Activated naive CD4-positive, alpha-beta T cell treated with anti-CD3 and anti-CD28 coated beads for 36 hours (primary cell): Measurements from ENCODE around the gene TOMT. TPM values are rescaled to one million over a fixed set of nuclear protein-coding genes. Genes with fewer than 3 reads are reported as not detected.

ENCODE experiments used
- CTCF ChIA-PET: fragments of 350-600 bp; sonication (Branson Sonifier 250); formaldehyde crosslinking; loops from one replicate; lab custom pipeline; 2021; ENCODE audit warnings: antibody characterized with exemption; lab: Charles Lee
- DNase-seq: peaks from one replicate; pipeline ENCODE4 v3.0.0-alpha.2; 2020
- H3K27ac Mint-ChIP-seq: one replicate; pipeline ENCODE4 v1.8.0; 2021; ENCODE audit warnings: mild to moderate bottlenecking, mixed read lengths
- H3K27me3 Mint-ChIP-seq: one replicate; pipeline ENCODE4 v1.8.0; 2021; ENCODE audit warnings: low read depth, mixed read lengths
- H3K36me3 Mint-ChIP-seq: one replicate; pipeline ENCODE4 v1.8.0; 2021; ENCODE audit warnings: low read depth, mixed read lengths
- H3K4me1 Mint-ChIP-seq: one replicate; pipeline ENCODE4 v1.8.0; 2021; ENCODE audit warnings: low read depth, mixed read lengths
- H3K4me3 Mint-ChIP-seq: one replicate; pipeline ENCODE4 v1.8.0; 2021; ENCODE audit warnings: mild to moderate bottlenecking, moderate library complexity, mixed read lengths
- H3K9me3 Mint-ChIP-seq: one replicate; pipeline ENCODE4 v1.8.0; 2021; ENCODE audit warnings: mixed read lengths
- intact Hi-C: fragments of 100-400 bp; cut with micrococcal nuclease; formaldehyde crosslinking; loops from one replicate; pipeline ENCODE4 v1.15.1; 2023
- total RNA-seq, 2 experiments: library from RNA; stranded (reverse); gene quantifications; one replicate each; pipeline ENCODE4 v1.2.3, GENCODE V29; 2021

TOMT gene
- total RNA-seq, 2 experiments from 2014 or later = not detected

DNA sequence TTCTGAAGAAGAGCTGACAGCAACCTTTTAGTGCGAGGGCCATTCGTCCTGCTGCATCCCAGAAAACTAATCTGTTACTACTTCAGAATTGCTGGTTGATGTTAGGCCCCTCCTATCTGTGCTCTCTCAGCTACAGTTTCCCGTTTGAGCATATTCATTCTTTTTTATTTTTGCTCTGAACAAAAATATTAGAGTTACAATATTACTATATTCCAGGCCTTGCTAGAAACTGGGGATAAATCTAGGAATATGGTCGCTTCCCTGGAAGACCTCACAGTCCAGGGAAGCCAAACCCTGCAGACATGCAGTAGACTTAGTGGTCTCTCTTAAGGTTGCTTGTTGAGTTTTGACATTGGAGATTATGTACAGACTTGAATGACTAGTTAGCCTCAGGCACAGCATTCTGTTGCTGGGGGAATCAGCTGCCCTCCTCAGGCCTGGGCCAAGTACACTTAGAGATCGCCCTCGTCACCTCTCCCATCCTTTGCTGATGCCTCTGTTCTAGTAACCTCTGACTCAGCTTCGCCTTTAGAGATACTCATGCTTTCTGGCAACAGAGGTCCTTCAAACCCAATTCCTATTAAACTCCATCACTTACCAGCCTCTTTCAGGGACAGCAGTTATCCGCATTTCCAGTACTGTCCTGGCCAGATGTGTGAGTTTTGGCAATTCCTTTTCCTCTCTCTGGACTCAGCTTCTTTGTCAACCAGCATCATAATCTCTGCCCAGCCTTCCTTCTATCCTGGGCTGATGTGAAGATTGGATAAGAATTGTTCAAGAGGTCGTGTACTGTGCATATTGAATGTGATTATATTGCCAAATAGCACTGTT, 7.5 kb downstream of the TOMT start:
- Mint-ChIP-seq H3K4me3 (peak overlapping the region; percentile 85), H3K27me3 (no peaks in the 10 kb centered on the region), H3K27ac (peak overlapping the region; percentile 97), H3K36me3 (peaks cover 2% of the 10 kb centered on the region), H3K9me3 (no peaks in the 10 kb centered on the region), H3K4me1 (peaks cover 12% of the 10 kb centered on the region)
- DNase-seq = peak; percentile 19
- CTCF ChIA-PET = interaction anchor here (1.2 kb wide), 1 partner anchor 700 kb away, joined by 3 read pairs; no protein-coding TSS in a partner anchor
- intact Hi-C loops = loop anchor here (1.0 to 2.0 kb wide), 8 partner anchors 10 to 660 kb away; partner anchors contain the start of genes CLPB, LAMTOR1, LRRC51 and NADSYN1

- H3K4me1 Mint-ChIP-seq = peaks cover 12% of the 10 kb centered on the region
- H3K27me3 Mint-ChIP-seq = no peaks in the 10 kb centered on the region
- H3K4me3 Mint-ChIP-seq = no peak overlapping the region
- intact Hi-C loops = no loop called here
- no peak for DNase-seq
- H3K9me3 Mint-ChIP-seq = no peaks in the 10 kb centered on the region
- H3K27ac Mint-ChIP-seq = no peak overlapping the region
- CTCF ChIA-PET = no interaction called here
- H3K36me3 Mint-ChIP-seq = peaks cover 2% of the 10 kb centered on the region
These were observed 8.8 kb downstream of the TOMT start for GRCh38 chr11:72114570-72114969.

DNA sequence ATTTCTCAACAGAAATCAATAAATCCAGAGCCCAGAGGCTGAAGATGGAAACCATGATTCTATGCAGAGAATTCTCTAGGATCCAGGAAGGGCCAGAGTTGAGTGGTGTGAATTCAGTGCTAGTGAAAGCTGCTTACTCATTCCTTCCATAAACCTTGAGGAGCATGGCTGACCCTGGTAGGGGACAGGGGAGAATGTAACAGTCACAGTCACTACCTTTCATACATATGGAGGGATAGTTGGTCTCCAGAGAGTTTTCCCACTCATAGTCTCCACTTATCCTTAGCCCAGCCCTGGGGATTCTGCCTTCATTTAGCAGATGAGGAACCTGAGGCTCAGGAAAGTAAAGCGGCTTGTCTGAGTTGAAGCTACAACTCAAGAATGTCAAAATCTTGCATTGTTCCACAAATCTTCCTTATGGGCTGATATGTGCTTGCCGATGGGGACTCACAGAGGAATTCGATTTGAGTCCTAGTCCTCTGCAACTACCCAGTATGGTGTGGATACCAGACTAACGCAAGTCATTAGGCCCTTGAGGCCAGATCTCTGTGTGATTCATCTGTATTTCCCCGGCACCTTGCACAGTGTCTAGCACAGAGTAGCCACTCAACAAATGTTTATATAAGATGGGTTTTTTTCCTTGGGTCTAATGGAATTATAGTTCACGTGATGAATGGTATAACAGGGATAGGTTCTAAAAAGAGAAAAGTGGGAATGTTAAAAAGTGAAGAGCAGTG, 10.5 kb downstream of the TOMT start:
- Mint-ChIP-seq H3K9me3 (no peaks in the 10 kb centered on the region), H3K4me3 (no peak overlapping the region), H3K27me3 (no peaks in the 10 kb centered on the region), H3K36me3 (no peaks in the 10 kb centered on the region), H3K27ac (no peak overlapping the region), H3K4me1 (peaks cover 9% of the 10 kb centered on the region)
- CTCF ChIA-PET = no interaction called here
- intact Hi-C loops = no loop called here
- no peak for DNase-seq

DNA sequence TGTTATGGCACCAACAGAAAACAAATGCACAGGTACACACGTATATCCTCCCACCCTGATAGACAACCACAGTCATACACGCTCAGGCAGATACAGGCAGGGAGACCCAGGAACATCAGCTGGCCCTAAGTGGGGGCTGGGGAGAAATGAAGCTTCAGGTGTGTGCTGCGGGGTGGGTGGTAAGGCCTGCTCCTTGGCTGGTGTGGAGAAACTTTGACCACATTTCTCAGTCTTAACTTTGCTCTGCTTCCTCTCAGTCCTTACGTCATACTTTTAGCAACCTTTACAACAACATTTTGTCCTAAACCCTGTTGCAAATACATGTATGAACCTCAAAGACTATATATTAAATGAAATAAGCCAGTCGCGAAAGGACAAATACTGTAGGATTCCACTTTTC, 13.5 kb downstream of the TOMT start:
- intact Hi-C loops = no loop called here

GRCh38 chr11:72120930-72121329, 15.2 kb downstream of the TOMT start:
- CTCF ChIA-PET = interaction anchor here (0.6 to 1.2 kb wide), 3 partner anchors 11 to 23 kb away, joined by 3 read pairs; no protein-coding TSS in a partner anchor
- no peak for DNase-seq
- intact Hi-C loops = no loop called here
- Mint-ChIP-seq H3K9me3 (no peaks in the 10 kb centered on the region), H3K27ac (no peak overlapping the region), H3K4me3 (no peak overlapping the region), H3K36me3 (no peaks in the 10 kb centered on the region), H3K27me3 (peaks cover 2% of the 10 kb centered on the region), H3K4me1 (no peaks in the 10 kb centered on the region)

More for the DNA sequence above, 13.5 kb downstream of the TOMT start:
- Mint-ChIP-seq H3K4me3 (no peak overlapping the region), H3K36me3 (no peaks in the 10 kb centered on the region), H3K27me3 (peaks cover 2% of the 10 kb centered on the region), H3K4me1 (no peaks in the 10 kb centered on the region), H3K9me3 (no peaks in the 10 kb centered on the region), H3K27ac (no peak overlapping the region)
- no peak for DNase-seq
- CTCF ChIA-PET = no interaction called here

GRCh38 chr11:72122607-72123006, 16.9 kb downstream of the TOMT start:
- intact Hi-C loops = no loop called here
- H3K4me1 Mint-ChIP-seq = no peaks in the 10 kb centered on the region
- peaks cover 2% of the 10 kb centered on the region for H3K27me3 Mint-ChIP-seq
- CTCF ChIA-PET = interaction anchor here (0.8 kb wide), 1 partner anchor 21 kb away, joined by 3 read pairs; no protein-coding TSS in a partner anchor
- no peaks in the 10 kb centered on the region for H3K9me3 Mint-ChIP-seq
- no peak overlapping the region for H3K27ac Mint-ChIP-seq
- H3K4me3 Mint-ChIP-seq = no peak overlapping the region
- no peaks in the 10 kb centered on the region for H3K36me3 Mint-ChIP-seq
- DNase-seq = no peak

- H3K27me3 Mint-ChIP-seq = peaks cover 2% of the 10 kb centered on the region
- intact Hi-C loops = no loop called here
- no peak for DNase-seq
- H3K9me3 Mint-ChIP-seq = peaks cover 5% of the 10 kb centered on the region
- CTCF ChIA-PET = interaction anchor here (0.8 kb wide), 1 partner anchor 21 kb away, joined by 3 read pairs; no protein-coding TSS in a partner anchor
- no peak overlapping the region for H3K4me3 Mint-ChIP-seq
- H3K27ac Mint-ChIP-seq = no peak overlapping the region
- no peaks in the 10 kb centered on the region for H3K4me1 Mint-ChIP-seq
- no peaks in the 10 kb centered on the region for H3K36me3 Mint-ChIP-seq
These were observed 17.5 kb downstream of the TOMT start for GRCh38 chr11:72123117-72123653.

DNA sequence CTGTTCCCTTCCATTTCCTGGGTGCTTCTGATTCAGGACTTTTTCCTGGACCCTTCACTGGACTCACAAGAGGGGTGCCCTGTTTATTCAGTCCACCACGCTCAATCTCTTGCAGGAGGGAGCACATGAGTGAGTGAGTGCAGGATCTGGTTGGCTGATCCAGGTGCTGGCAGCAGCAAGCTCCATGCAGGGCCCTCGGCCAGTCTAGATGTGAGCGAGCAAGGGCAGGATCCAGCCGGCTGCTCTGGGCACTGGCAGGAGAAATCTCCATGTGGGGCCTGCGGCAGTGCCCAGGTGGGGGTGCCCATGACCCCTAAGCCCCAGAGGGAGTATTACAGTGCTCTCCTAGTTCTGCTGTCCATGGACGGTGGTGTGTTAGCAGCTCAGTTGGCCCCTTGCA, 18.3 kb downstream of the TOMT start:
- Mint-ChIP-seq H3K4me3 (no peak overlapping the region), H3K9me3 (peaks cover 13% of the 10 kb centered on the region), H3K36me3 (peaks cover 4% of the 10 kb centered on the region), H3K27ac (no peak overlapping the region), H3K27me3 (peaks cover 2% of the 10 kb centered on the region), H3K4me1 (no peaks in the 10 kb centered on the region)
- intact Hi-C loops = no loop called here
- DNase-seq = no peak
- CTCF ChIA-PET = interaction anchor here (0.5 kb wide), 1 partner anchor 76 kb away, joined by 3 read pairs; no protein-coding TSS in a partner anchor

- Mint-ChIP-seq H3K4me1 (no peaks in the 10 kb centered on the region), H3K27ac (no peak overlapping the region), H3K9me3 (peaks cover 17% of the 10 kb centered on the region), H3K36me3 (peaks cover 5% of the 10 kb centered on the region), H3K27me3 (peaks cover 5% of the 10 kb centered on the region), H3K4me3 (no peak overlapping the region)
- no peak for DNase-seq
- CTCF ChIA-PET = interaction anchor here (0.9 to 2.3 kb wide), 2 partner anchors 18 to 58 kb away, joined by 3 to 7 read pairs; no protein-coding TSS in a partner anchor
- intact Hi-C loops = no loop called here
These were observed 20.2 kb downstream of the TOMT start for GRCh38 chr11:72125956-72126355.

GRCh38 chr11:72127923-72128322, 22.2 kb downstream of the TOMT start:
- Mint-ChIP-seq H3K4me1 (no peaks in the 10 kb centered on the region), H3K27me3 (peaks cover 5% of the 10 kb centered on the region), H3K27ac (no peak overlapping the region), H3K9me3 (peaks cover 17% of the 10 kb centered on the region), H3K4me3 (no peak overlapping the region), H3K36me3 (peaks cover 5% of the 10 kb centered on the region)
- intact Hi-C loops = no loop called here
- CTCF ChIA-PET = interaction anchor here (0.6 to 2.3 kb wide), 4 partner anchors 16 to 286 kb away, joined by 3 to 7 read pairs (median 4); no protein-coding TSS in a partner anchor
- no peak for DNase-seq

GRCh38 chr11:72129381-72129780, 23.7 kb downstream of the TOMT start:
- CTCF ChIA-PET = interaction anchor here (1.1 kb wide), 1 partner anchor 14 kb away, joined by 3 read pairs; no protein-coding TSS in a partner anchor
- Mint-ChIP-seq H3K27me3 (peaks cover 5% of the 10 kb centered on the region), H3K4me1 (no peaks in the 10 kb centered on the region), H3K27ac (no peak overlapping the region), H3K36me3 (peaks cover 5% of the 10 kb centered on the region), H3K4me3 (no peak overlapping the region), H3K9me3 (peaks cover 17% of the 10 kb centered on the region)
- intact Hi-C loops = no loop called here
- DNase-seq = no peak

DNA sequence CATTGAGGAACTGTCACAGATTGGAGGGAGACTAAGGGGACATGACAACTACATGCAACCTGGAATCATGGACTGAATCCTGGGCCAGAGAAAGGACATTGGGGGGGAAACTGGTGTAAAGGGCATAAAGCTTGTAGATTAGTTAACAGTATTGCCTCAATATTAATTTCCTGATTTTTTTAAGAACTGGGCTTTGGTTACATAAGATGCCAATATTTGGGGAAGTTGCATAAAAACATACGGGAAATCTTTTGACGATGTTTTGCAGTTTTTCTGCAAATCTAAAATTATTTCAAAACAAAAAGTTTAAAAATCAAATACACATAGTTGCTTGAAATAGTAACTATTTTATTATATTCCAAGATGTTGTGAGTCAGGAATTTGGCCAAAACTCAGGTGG, 26.9 kb downstream of the TOMT start:
- intact Hi-C loops = no loop called here

More for the DNA sequence above, 26.9 kb downstream of the TOMT start:
- H3K4me1 Mint-ChIP-seq = no peaks in the 10 kb centered on the region
- no peak overlapping the region for H3K4me3 Mint-ChIP-seq
- no peak for DNase-seq
- CTCF ChIA-PET = interaction anchor here (0.7 kb wide), 1 partner anchor 12 kb away, joined by 3 read pairs; no protein-coding TSS in a partner anchor
- H3K27ac Mint-ChIP-seq = no peak overlapping the region
- H3K36me3 Mint-ChIP-seq = peaks cover 5% of the 10 kb centered on the region
- peaks cover 5% of the 10 kb centered on the region for H3K27me3 Mint-ChIP-seq
- peaks cover 17% of the 10 kb centered on the region for H3K9me3 Mint-ChIP-seq
